GM10266 (cell line): ENCODE measurements around the gene RAB3C.
"Not testable (repeated sequence)": the region's sequence is repeated elsewhere in the genome, so short reads cannot be mapped to it uniquely, and the experiment has no call there.

ENCODE experiments used
- DNase-seq: peaks from one replicate; pipeline ENCODE4 v3.0.0; 2012; ENCODE audit errors: extremely low spot score
- TF ChIP-seq, protein P1 (sequence below): IDR thresholded peaks from 2 replicates; pipeline ENCODE4 v1.5.1; 2012; ENCODE audit warnings: mild to moderate bottlenecking, low read depth; ENCODE audit not compliant: control insufficient read depth, insufficient read depth; ENCODE audit errors: missing control alignments

RAB3C gene

GRCh38 chr5:58548068-58548467 is 34.8 kb upstream of the RAB3C start:
- DNase-seq, result no peak
- TF ChIP-seq, protein P1, sequence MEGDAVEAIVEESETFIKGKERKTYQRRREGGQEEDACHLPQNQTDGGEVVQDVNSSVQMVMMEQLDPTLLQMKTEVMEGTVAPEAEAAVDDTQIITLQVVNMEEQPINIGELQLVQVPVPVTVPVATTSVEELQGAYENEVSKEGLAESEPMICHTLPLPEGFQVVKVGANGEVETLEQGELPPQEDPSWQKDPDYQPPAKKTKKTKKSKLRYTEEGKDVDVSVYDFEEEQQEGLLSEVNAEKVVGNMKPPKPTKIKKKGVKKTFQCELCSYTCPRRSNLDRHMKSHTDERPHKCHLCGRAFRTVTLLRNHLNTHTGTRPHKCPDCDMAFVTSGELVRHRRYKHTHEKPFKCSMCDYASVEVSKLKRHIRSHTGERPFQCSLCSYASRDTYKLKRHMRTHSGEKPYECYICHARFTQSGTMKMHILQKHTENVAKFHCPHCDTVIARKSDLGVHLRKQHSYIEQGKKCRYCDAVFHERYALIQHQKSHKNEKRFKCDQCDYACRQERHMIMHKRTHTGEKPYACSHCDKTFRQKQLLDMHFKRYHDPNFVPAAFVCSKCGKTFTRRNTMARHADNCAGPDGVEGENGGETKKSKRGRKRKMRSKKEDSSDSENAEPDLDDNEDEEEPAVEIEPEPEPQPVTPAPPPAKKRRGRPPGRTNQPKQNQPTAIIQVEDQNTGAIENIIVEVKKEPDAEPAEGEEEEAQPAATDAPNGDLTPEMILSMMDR, result no peak

GRCh38 chr5:58551492-58551891 is 31.4 kb upstream of the RAB3C start:
- no peak for DNase-seq
- TF ChIP-seq, protein P1, result no peak

DNA sequence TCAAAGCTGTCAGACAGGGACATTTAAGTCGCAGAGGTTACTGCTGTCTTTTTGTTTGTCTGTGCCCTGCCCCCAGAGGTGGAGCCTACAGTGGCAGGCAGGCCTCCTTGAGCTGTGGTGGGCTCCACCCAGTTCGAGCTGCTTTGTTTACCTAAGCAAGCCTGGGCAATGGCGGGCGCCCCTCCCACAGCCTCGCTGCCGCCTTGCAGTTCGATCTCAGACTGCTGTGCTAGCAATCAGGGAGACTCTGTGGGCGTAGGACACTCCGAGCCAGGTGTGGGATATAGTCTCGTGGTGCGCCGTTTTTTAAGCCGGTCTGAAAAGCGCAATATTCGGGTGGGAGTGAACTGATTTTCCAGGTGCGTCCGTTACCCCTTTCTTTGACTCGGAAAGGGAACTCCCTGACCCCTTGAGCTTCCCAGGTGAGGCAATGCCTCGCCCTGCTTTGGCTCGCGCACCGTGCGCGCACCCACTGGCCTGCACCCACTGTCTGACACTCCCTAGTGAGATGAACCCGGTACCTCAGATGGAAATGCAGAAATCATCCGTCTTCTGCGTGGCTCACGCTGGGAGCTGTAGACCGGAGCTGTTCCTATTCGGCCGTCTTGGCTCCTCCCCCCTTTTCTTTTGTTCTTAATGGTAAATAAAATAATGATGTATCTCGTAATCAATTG is 25.1 kb upstream of the RAB3C start:
- not testable (repeated sequence) for DNase-seq

DNA sequence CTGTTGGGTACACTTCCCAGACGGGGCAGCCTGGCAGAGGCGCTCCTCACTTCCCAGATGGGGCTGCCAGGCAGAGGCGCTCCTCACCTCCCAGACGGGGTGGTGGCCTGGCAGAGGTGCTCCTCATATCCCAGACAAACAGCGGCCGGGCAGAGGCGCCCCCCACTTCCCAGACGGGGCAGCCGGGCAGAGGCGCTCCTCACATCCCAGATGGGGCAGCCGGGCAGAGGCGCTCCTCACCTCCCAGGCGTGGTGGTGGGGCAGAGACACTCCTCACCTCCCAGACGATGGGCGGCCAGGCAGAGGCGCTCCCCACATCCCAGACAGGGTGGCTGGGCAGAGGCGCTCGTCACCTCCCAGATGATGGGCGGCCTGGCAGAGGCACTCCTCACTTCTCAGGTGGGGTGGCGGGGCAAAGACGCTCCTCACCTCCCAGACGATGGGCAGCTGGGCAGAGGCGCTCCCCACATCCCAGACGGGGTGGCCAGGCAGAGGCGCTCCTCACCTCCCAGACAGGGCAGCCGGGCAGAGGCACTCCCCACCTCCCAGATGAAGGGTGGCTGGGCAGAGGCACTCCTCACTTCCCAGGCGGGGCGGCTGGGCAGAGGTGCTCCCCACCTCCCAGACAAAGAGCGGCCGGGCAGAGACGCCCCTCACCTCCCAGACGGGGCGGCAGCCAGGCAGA is 19.7 kb upstream of the RAB3C start:
- not testable (repeated sequence) for DNase-seq

DNA sequence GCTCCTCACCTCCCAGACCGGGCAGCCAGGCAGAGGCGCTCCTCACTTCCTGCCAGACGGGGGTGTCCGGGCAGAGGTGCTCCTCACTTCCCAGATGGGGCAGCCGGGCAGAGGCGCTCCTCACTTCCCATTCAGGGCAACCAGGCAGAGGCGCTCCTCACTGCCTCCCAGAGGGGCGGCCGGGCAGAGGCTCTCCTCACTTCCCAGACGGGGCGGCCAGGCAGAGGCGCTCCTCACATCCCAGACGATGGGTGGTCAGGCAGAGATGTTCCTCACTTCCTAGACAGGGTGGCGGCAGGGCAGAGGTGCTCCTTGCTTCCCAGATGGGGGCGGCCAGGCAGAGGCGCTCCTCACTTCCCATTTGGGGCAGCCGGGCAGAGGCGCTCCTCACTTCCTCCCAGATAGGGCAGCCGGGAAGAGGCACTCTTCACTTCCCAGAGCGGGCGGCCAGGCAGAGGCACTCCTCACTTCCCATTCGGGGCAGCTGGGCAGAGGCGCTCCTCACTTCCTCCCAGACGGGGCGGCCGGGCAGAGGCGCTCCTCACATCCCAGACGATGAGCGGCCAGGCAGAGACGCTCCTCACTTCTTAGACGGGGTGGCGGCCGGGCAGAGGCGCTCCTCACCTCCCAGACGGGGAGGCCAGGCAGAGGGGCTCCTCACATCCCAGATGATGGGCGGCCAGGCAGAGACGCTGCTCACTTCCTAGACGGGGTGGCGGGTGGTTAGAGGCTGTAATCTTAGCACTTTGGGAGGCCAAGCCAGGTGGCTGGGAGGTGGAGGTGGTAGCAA is 18.6 kb upstream of the RAB3C start:
- DNase-seq, result not testable (repeated sequence)

DNA sequence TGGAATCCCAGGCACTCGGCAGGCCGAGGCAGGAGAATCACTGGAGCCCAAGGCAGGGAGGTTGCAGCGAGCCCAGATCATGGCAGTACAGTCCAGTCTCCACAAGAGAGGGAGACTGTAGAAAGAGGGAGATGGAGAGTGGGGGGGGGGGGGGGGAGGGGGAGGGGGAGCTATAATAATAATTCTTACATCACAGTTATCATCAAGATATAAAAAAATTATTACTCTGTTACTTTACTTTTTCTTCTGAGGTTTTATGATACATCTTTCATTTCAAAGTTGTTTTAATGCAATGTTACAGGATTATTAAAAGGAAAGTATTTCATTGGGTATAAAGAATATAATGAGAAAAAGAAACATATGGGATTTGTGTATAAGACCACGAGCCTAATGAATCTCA is 17.8 kb upstream of the RAB3C start:
- no peak for DNase-seq
- TF ChIP-seq, protein P1, result no peak

GRCh38 chr5:58571501-58571900 is 11.4 kb upstream of the RAB3C start:
- no peak for DNase-seq
- TF ChIP-seq, protein P1, result no peak

- not testable (repeated sequence) for DNase-seq
These were observed 9.9 kb upstream of the RAB3C start for GRCh38 chr5:58572973-58573372.

DNA sequence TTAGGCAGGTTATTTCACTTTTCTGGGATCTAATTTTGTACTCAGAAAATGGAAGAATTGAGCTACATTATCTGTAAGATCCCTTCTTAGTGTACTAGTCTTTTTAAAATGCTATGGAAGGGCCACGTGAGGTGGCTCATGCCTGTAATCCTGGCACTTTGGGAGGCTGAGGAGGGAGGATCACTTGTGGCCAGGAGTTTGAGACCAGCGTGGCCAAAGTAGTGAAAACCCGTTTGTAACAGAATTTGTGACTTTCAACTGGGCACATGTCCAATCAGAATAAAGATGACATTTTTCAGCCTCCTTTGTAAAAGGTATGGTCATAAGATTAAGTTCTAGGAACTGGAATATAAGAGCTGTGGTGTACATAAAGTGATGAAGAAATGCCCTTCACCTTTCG is 3.1 kb upstream of the RAB3C start:
- TF ChIP-seq, protein P1, result no peak
- no peak for DNase-seq
